Islet of Langerhans (tissue), 1 donor: ENCODE measurements around the gene SPATA46.

Source experiments
- FAIRE-seq: peaks from one replicate; lab custom pipeline; 2011; peaks lifted over from hg19 to GRCh38; lab: Jason Lieb, UNC

Gene SPATA46

DNA sequence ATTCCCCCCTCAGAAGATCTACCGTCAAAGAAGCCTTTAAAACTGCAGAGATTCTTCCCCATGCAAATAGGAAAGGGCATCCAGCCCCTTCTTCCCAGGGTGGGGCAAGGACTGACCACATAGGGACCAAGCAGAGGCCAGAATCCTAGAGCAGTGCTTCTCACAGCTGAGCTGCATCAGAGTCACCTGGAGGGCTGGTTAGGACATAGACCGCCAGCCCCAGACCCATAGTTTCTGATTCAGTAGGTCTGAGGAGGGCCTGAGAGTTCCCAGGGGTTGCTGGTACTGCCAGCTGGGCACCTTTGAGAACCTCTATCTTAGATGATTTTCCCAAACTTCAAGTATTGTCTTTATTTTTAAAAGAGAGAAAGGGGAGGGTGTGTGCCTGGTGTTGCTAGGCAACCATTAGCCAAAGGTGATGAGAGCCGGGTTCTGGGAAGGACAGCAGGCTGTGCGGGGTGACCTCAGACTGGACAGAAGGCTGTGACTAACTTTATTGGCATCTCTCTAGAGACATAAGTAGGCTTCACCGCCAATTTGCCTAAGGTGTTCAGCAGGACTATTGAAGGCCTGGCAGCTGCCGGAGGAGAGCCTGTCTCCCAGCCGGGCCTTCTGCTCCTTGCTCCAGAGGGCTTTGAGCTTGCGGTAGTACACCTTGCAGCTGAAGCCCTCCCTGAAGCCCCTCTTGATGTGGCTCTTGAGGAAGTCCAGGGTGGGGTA is 3.0 kb downstream of the SPATA46 start:
- no peak for FAIRE-seq

DNA sequence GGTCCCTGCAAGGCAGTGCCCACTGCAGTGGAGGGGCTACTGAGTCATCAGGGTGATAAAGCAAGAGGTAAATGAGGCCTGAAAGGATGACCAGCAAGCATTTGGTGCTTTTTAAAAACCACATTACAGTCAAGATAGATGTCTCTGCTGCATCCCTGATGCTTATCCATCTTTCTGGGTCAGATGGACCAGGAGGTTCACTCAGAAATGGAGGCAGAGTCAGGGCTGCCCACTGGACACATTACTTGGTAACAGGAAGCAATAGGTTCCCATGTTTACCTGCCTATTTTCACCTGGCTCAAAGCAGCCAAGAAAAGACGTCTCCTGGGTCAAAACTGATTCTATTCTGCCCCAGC is 3.6 kb downstream of the SPATA46 start:
- FAIRE-seq, result no peak

DNA sequence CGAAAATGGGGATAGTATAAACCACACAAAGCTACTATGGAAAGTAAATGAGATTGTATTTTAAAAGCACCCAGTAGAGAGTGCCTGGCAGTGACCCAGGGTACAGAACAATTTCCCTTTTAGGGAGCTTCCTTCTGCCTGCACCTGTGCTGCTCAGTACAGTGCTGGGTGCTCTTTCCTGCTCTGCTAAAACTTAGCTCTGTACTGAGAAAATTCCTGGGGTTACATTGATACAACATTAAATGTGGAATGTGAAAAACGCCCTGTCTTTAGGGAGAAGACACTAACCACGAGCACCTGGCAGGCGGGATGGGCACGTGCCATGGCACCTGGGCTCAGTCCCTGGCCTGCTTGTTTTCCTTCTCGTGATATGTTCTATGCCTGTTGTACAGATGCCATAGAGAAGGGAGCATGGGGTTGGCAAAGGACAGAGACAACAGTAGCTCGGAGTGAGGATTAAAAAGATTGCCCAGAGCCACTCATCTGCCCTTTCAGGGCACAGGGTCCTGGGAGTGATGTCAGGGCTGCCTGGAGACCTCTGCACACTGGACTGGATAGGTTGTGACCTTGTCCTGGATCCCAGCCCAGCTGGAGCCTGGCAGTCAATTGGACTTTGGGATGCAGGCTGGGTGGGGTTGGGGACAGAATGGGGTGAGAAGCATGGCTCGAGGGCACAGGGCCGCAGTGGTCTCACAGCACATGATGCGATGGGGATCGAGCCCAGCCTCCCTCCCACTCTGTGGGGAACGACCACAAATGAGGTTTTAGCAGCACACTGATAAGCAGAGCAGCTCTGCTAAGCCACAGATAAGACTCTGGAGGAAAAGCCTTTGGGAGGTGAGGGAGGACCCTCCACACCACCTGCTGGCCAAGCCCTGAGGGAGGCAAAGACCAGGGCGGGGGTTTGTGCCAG is 4.2 kb downstream of the SPATA46 start:
- FAIRE-seq, result no peak

DNA sequence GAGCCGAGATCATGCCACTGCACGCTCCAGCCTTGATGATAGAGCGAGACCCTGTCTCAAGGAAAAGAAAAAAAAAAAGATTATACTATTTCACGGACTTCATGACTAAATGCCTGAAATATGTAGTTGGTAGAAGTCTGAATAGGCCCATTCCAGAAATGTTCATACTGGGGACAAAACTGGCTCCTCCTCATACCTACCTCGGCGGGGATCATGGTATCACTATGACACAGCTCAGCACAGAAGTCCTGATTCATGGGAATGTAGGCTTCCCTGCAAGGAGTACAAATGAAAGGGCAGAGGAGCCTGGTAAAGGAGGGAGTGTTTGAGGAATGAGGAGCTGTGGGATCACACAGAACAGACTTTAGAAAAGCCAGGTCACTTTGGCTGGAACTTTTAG is 5.0 kb downstream of the SPATA46 start:
- no peak for FAIRE-seq

DNA sequence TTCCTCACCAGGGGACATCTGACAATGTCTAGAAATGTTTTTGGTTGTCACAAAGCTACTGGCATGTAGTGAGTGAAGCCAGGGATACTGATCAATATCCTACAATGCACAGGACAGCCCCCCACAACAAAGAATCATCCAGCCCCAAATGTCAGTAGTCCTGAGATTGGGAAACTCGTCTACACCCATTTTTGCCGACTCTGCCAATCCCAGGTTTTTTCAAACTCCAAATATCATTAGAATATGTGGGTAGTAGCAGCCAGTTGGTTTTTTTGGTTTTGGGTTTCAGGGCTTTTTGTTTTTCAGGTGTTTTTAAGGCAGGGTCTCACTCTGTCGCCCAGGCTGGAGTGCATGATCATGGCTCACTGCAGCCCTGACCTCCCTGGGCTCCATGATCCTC is 5.9 kb downstream of the SPATA46 start:
- FAIRE-seq, result no peak

DNA sequence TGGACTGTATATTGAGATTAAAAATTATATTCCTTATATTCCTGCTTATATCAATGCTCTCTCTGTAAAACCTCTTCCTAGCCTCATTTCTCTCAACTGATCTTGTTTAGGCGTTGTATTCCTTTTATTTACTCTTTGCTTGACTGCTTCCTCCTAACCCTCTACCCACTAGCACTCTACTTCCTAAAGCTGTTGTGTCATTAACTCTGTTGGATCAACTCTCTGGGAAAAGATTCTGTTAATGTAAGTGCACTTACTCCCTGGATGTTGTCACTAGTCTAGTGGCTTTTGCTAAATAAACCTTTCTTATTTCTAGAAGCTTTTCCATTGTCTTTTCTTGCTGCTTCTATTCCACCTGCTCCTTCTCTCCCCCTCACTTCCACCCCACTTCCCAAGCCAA is 6.5 kb downstream of the SPATA46 start:
- FAIRE-seq, result no peak

DNA sequence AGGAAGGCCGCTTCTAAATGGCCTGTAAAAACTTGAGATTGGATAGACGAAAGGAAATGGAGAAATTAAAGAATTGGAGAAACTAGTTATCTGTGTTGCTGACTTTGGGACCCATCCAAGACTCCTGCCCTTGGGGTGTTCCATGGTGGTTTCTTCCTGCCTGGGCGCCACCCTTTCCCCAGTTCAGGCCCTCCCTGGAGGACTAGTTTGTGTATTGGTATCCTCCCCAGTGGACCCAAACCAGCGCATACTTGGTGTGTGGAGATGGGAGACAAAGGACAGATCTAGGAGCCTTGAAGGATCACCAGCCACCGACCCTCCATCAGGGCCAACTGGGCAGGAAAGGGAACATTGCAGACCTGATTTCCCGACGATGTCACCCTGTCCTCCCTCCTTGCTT is 7.1 kb downstream of the SPATA46 start:
- no peak for FAIRE-seq

DNA sequence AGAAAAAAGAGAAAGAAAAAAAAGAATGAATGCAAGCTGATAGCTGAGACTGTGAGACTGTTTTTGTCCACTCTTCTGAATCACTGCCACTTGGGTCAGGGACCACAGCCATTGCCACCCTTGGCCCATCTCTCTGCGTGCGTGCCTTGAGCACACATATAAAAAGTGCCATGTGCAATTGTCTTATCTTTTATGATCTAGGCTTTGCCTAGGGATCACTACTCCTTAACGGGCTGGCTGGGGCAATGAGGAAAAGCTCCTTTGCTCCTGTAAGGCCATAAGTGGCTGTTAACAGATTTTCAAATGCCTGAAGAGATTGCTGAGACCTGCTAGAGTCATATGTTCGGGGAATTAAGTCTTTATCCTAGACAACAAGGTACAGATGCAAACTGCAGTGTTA is 8.2 kb downstream of the SPATA46 start:
- no peak for FAIRE-seq

DNA sequence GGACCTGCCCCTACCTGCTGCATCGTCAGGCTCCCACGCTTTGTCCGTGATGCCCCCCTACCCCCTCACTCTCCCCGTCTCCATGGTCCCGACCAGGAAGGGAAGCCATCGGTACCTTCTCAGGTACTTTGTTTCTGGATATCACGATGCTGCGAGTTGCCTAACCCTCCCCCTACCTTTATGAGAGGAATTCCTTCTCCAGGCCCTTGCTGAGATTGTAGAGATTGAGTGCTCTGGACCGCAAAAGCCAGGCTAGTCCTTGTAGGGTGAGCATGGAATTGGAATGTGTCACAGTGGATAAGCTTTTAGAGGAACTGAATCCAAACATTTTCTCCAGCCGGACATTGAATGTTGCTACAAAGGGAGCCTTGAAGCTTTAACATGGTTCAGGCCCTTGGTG is 8.9 kb downstream of the SPATA46 start:
- no peak for FAIRE-seq

DNA sequence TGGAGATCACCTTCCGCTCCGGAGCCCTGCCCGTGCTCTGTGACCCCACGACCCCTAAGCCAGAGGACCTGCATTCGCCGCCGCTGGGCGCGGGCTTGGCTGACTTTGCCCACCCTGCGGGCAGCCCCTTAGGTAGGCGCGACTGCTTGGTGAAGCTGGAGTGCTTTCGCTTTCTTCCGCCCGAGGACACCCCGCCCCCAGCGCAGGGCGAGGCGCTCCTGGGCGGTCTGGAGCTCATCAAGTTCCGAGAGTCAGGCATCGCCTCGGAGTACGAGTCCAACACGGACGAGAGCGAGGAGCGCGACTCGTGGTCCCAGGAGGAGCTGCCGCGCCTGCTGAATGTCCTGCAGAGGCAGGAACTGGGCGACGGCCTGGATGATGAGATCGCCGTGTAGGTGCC is 9.6 kb downstream of the SPATA46 start:
- no peak for FAIRE-seq

DNA sequence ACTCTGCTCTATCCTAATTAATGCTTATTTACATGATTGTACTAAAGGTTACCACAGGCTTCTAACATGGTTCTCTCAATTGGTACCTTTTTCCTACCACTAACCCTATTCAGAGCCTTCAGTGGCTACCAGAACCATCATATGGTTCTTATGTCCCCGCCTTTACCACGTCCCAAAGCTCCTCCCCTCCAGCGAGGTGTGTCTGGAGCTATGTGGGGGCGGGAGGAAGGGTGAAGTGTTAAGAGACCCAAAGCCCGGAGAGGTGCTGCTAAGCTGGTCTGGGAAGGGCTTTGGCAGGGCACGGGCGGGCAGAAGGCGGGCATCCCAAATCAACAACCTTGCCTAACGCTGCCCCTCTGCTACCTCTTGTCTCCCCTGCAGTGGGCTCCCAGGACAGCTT is 10.0 kb downstream of the SPATA46 start:
- no peak for FAIRE-seq

DNA sequence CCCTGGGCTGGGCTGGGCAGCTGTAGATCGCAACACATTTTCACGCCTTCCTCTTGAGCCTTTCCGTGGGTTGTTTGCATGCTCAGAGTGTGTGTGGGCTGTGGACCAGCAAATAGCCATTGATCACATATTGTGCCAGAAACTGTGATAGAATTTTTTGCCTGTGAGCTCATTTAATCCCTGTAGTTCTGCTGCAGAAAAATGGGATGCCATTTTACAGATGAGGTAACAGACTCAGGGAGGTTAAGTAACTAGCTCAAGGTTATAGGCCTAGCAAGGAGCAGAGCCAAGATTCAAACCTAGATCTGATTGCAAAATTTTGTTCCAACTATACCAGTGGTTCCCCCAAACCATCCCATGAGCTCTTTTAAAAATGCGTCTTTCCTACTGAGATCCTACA is 10.5 kb downstream of the SPATA46 start:
- no peak for FAIRE-seq

DNA sequence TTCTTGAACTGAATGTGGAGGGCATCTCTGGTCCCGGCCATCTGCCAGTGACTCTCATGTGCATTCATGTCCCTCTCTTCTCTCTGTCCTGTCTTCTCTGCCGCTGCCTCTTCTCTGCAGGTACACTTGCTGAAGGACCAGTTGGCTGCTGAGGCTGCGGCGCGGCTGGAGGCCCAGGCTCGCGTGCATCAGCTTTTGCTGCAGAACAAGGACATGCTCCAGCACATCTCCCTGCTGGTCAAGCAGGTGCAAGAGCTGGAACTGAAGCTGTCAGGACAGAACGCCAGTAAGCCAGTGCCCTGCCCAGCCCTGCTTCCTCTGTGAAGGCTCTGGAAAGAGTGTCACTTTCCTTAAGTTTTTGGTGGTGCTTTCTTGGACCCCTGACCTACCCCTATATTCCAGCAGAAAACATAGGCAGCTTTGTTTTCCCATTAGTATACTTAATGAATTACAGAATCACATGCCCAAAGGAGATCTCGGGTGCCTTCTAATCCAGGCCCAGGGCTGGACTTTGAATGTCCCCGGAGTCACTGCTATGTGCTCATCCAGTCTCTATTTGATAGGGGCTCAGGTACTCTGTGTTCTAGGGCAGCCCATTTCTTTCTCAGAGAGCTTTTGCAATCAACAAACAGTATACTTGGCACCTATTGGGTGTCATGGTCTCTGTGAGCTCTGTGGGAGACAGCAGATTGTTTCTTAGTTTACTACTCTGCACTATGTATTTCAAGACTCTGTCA is 11.2 kb downstream of the SPATA46 start:
- FAIRE-seq, result no peak

DNA sequence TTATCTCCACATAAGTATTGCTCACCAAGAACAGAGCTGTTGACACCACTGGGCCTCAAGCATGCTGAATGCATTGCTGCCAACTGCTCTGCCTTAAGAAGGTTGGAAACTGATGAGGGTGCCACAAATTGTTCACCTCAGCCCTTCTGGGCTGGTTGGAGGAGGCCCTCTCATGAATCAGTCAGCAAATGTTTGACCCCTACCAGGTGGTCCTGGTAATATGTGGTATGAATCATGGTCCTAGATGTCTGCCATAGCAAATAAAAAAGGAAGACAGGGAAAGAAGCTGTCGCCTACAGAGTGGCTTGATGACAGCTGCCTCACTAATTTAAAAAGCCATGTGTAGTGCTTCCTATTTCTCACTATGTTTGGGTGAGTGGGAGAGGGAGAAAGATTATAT is 12.2 kb downstream of the SPATA46 start:
- no peak for FAIRE-seq

DNA sequence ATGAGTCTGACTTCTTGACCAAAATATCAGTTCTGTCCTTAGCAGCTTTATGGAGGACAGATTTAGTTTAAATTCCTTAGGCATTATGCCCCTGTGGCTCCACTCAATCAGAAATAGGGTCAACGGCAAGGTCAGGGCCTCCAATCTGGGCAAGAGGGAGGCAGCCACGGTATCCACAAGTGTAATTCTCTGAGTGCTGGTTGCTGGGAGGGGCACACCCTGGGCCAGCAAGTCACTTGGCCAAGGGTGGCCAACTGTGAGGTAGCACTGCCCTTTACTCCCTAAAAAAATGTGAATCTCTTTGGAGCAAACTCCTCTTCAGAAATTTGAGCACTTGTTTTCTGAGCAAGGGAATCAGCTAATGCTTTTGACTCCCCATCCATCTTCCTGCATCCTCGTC is 12.8 kb downstream of the SPATA46 start:
- no peak for FAIRE-seq

DNA sequence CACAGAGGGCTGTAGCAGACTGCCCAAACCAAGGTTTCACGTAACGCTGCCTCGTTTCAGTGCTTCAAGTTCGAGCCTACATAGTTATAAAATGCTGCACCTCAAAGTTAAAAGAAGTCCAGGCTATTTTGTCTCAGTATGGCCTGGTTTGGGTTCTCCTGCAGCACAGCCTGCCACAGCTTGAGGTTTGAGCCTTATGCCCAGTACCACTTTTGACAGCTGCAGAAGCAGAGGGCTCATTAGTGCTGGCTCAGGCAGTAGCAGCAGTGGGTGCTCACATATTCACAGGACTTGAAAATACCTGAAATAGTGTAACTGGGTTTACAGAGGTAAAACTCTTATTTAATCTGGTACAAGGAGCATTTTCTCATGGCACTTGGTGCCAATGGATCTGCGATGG is 15.3 kb downstream of the SPATA46 start:
- no peak for FAIRE-seq

DNA sequence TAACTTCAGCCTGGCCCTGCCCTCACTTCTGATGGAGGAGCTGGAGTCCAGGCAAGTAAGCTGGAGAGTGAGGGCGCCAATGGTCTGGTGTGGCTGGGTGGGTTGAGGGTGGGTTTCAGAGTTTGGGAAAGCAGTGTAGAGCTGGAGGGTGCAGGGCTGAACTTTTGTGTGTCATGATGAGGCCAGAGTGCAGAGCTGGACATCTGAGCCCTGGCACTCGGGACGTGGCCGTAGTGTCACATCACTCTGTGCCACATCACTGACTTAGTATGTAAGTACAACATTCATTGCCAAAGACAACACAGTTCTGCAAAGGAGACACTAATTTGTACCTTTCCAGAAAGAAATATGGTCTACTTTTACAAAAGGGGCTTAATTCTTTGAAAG is 15.8 kb downstream of the SPATA46 start:
- no peak for FAIRE-seq

DNA sequence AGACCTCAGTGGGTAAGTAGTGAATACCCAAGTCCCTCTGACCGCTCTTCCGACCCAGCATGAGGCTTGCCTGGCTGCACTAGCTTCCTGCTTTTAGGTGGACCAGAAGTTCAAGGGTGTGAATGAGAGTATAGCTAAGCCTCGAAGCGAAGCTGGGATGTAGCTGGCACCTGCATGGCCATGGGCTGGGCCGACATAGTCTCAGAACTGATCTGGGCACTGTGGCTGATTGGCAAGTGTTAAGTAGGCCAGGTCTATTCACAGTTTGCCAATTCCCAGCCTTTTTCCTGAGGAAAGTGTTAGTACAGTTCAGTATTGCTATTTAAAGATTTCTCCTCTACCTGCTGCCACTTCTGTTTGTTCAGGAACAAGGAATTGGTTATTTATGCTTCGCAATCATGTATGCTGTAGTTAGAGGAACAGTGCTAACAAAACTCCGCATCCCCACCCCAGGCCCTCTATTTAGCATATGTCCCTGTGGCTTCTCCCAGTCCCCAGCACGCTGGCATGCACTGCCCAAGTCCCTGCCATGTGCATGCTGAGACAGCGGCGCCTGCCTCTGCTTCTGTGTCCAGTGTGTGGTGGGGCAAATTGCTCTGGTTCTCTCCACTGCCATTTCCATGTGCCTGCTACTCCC is 16.3 kb downstream of the SPATA46 start:
- FAIRE-seq, result no peak

DNA sequence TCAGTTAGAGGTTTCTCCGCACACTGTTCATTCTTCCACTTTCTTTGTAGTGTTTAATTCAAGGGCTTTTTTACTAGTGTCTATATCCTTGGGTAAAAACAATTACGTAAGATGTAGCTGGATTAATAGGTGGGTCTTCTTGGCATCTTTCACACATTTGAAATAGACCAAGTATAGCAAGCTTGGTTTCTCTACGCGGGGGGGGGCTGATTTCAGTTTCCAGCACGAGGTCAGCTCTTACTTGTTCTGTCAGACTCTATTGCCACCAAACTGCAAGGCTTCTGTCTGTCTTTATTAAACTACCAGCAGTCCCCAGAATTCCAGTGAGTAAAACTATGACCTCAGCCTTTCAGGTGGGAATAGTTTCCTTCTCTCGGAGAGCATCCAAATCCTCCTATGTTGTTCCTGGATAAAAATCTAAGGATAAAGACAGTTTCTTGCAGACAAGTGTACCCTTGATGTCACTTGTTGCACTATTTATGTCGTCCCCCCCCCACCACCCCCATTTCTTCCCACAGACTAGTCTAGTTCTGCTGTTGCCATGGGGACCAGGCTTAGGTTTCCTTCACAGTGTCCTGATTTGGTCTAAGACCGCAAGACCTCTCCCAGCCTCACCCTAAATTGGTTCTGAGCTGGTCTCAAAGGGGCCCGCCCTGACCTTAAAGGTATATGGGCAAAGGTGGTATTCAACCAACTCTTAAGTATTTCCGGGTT is 17.0 kb downstream of the SPATA46 start:
- no peak for FAIRE-seq

DNA sequence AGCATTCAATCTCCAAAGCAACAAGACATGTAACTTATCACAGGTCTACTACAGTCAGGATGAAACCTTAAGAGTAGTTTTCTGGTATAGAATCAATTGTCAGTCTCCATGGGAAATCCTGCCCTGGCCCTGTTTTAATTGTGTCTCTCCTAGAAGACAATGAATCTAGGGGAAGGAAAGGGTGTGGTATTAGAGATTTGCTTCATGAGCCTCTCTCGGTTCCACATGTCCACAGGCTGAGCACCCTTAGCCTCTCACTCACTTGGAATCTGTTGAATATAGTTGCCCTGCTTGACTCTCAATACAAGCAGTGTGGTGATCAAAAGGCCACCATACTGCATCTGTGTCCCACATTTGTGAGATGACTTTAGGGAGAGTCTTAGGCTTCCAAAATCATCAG is 17.7 kb downstream of the SPATA46 start:
- no peak for FAIRE-seq

DNA sequence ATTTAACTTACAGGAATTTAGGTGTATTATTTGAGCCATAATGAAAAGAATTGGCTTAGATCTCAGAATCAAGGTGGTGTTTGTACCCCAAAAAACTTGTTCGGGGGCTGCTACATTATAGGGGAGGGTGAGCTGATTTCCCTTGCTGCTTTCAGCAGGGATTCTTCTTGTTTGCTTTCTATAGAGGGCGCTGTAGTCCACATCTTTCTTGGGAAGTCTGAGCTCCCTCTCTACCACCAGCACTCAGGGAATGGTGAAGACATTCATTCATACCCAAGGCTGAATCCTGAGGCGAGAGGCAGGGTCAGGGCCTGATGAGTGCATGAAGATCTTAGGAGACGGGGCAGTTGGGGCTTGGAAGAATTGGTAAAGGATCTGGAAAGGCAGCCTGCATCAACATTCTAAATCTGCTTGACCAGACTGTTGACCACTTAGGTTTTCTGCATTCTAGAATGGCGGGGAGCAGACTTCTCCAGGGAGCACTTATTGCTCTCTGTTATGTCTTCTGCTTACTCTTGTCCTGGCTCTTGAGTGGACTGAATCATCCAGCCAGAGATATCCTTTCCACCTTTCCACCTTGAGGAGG is 18.9 kb downstream of the SPATA46 start:
- no peak for FAIRE-seq

DNA sequence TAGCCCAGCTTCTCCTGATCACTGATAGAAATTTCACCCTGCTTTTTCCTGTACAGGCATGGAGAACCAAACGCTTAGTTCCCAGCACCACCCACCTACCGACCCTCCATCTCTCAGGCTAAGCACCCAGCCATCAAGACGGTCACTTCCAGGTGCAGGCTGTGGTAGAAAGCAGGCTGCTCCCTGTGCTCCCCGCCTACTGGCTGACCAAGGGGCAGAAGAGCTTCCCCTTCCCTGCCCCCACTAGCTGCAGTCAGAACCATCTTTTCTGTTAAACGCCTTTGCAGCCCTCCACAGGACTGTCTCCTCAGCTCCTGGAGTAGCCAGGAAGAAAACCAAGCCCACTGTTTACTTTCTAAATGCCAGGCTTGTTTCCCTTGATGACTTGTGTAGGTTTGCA is 23.0 kb downstream of the SPATA46 start:
- FAIRE-seq, result no peak
